ENCODE results near the gene CYP27C1.
A peak's percentile ranks its signal among the peaks of the same experiment; 100 is the strongest.
"Not testable (repeated sequence)": the region's sequence is repeated elsewhere in the genome, so short reads cannot be mapped to it uniquely, and the experiment has no call there.

Gene CYP27C1

GRCh38 chr2:127233710-127234109 lies 13.6 kb upstream of the CYP27C1 start:
- Mint-ChIP-seq H3K9me3 (peaks cover 9% of the 10 kb centered on the region), H3K27me3 (peaks cover 12% of the 10 kb centered on the region), H3K36me3 (ENCODE audit: insufficient read depth) (no peaks in the 10 kb centered on the region), H3K4me1 (no peaks in the 10 kb centered on the region), H3K4me3 (no peak overlapping the region), H3K27ac (ENCODE audit: low read depth) (no peak overlapping the region)
- DNase-seq (ENCODE audit: low spot score in 2 of 2) (no peak), ATAC-seq (replicated peaks; ENCODE audit: extremely low read depth, poor library complexity, severe bottlenecking) (no peak)

GRCh38 chr2:127231130-127231865 lies 11.2 kb upstream of the CYP27C1 start:
- ATAC-seq (replicated peaks; ENCODE audit: extremely low read depth, poor library complexity, severe bottlenecking) (no peak), DNase-seq (ENCODE audit: low spot score in 2 of 2) (no peak)
- H3K9me3 Mint-ChIP-seq, result no peaks in the 10 kb centered on the region
- no peaks in the 10 kb centered on the region for H3K36me3 Mint-ChIP-seq (ENCODE audit: insufficient read depth)
- no peak overlapping the region for H3K27ac Mint-ChIP-seq (ENCODE audit: low read depth)
- no peak overlapping the region for H3K4me3 Mint-ChIP-seq
- H3K4me1 Mint-ChIP-seq, result peaks cover 4% of the 10 kb centered on the region
- peaks cover 36% of the 10 kb centered on the region for H3K27me3 Mint-ChIP-seq

GRCh38 chr2:127229555-127229954 lies 9.5 kb upstream of the CYP27C1 start:
- DNase-seq (ENCODE audit: low spot score in 2 of 2), result no peak
- no peak overlapping the region for H3K27ac Mint-ChIP-seq (ENCODE audit: low read depth)
- peaks cover 53% of the 10 kb centered on the region for H3K27me3 Mint-ChIP-seq
- peaks cover 5% of the 10 kb centered on the region for H3K4me1 Mint-ChIP-seq
- no peaks in the 10 kb centered on the region for H3K36me3 Mint-ChIP-seq (ENCODE audit: insufficient read depth)
- H3K4me3 Mint-ChIP-seq, result no peak overlapping the region
- ATAC-seq (replicated peaks; ENCODE audit: extremely low read depth, poor library complexity, severe bottlenecking), result no peak
- no peaks in the 10 kb centered on the region for H3K9me3 Mint-ChIP-seq

GRCh38 chr2:127228102-127228501 lies 8.0 kb upstream of the CYP27C1 start:
- ATAC-seq (replicated peaks; ENCODE audit: extremely low read depth, poor library complexity, severe bottlenecking) (no peak), DNase-seq (ENCODE audit: low spot score in 2 of 2) (no peak)
- no peaks in the 10 kb centered on the region for H3K9me3 Mint-ChIP-seq
- H3K4me3 Mint-ChIP-seq, result no peak overlapping the region
- H3K4me1 Mint-ChIP-seq, result peaks cover 5% of the 10 kb centered on the region
- H3K27ac Mint-ChIP-seq (ENCODE audit: low read depth), result no peak overlapping the region
- H3K27me3 Mint-ChIP-seq, result peaks cover 68% of the 10 kb centered on the region
- H3K36me3 Mint-ChIP-seq (ENCODE audit: insufficient read depth), result no peaks in the 10 kb centered on the region

DNA sequence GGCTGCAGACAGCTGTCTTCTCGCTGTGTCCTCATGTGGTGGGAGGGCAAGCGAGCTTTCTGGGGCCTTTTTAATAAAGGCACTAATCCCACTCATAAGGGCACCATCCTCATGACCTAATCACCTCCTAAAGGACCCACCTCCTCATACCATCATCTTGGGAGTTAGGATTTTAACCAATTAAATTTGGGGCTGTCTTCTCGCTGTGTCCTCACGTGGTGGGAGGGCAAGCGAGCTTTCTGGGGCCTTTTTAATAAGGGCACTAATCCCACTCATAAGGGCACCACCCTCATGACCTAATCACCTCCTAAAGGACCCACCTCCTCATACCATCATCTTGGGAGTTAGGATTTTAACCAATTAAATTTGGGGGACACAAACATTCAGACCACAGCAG lies 7.2 kb upstream of the CYP27C1 start:
- H3K4me1 Mint-ChIP-seq; H3K36me3 Mint-ChIP-seq (ENCODE audit: insufficient read depth); H3K27ac Mint-ChIP-seq (ENCODE audit: low read depth); ATAC-seq (replicated peaks; ENCODE audit: extremely low read depth, poor library complexity, severe bottlenecking); H3K9me3 Mint-ChIP-seq; DNase-seq (ENCODE audit: low spot score in 2 of 2); H3K4me3 Mint-ChIP-seq: not testable (repeated sequence)
- H3K27me3 Mint-ChIP-seq, result peaks cover 73% of the 10 kb centered on the region

DNA sequence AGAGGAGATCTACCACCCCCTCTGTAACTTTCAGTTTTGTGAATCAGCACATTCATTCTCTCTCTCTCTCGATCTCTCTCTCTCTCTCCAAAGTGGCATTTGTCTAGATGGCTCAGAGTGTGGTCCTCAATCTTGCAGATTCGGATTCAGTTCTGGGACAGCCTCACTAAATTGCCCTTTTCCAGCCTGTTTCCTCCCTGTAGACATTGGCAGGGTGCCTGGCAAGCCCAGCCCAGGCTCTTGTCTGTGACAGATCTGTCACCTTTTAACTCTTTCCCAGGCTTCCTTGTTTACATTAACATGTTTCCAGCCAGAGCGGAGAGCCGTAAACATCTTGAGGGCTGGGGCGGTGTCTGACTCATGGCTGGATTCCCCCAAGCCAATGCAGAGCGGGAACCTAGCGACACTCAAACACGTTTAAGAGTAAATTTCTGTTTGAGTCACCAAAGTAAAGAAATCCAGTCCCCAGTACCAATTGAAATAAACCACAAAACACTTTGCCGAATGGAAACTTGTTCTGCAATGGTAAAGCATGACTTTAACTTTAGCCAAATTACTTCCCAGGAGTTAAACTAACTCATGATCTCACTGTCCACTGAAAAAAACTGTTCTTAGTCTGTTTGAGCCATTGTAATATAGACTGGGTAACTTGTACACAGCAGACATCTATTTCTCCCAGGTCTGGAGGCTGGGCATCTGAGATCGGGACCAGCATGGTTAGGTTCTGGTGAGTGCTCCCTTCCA lies 6.6 kb upstream of the CYP27C1 start:
- Mint-ChIP-seq H3K27me3 (peaks cover 73% of the 10 kb centered on the region), H3K4me3 (no peak overlapping the region), H3K9me3 (no peaks in the 10 kb centered on the region), H3K36me3 (ENCODE audit: insufficient read depth) (no peaks in the 10 kb centered on the region), H3K4me1 (peaks cover 5% of the 10 kb centered on the region), H3K27ac (ENCODE audit: low read depth) (no peak overlapping the region)
- DNase-seq (ENCODE audit: low spot score in 2 of 2) (no peak), ATAC-seq (replicated peaks; ENCODE audit: extremely low read depth, poor library complexity, severe bottlenecking) (no peak)

GRCh38 chr2:127226132-127226519 lies 6.0 kb upstream of the CYP27C1 start:
- Mint-ChIP-seq H3K36me3 (ENCODE audit: insufficient read depth) (no peaks in the 10 kb centered on the region), H3K9me3 (no peaks in the 10 kb centered on the region), H3K4me1 (peaks cover 5% of the 10 kb centered on the region), H3K27ac (ENCODE audit: low read depth) (no peak overlapping the region), H3K4me3 (no peak overlapping the region), H3K27me3 (peaks cover 73% of the 10 kb centered on the region)
- DNase-seq (ENCODE audit: low spot score in 2 of 2) (no peak), ATAC-seq (replicated peaks; ENCODE audit: extremely low read depth, poor library complexity, severe bottlenecking) (no peak)

GRCh38 chr2:127225186-127225960 lies 5.3 kb upstream of the CYP27C1 start:
- peaks cover 81% of the 10 kb centered on the region for H3K27me3 Mint-ChIP-seq
- no peaks in the 10 kb centered on the region for H3K9me3 Mint-ChIP-seq
- peaks cover 1% of the 10 kb centered on the region for H3K36me3 Mint-ChIP-seq (ENCODE audit: insufficient read depth)
- DNase-seq (ENCODE audit: low spot score in 2 of 2), result no peak
- H3K27ac Mint-ChIP-seq (ENCODE audit: low read depth), result no peak overlapping the region
- ATAC-seq (replicated peaks; ENCODE audit: extremely low read depth, poor library complexity, severe bottlenecking), result no peak
- peaks cover 10% of the 10 kb centered on the region for H3K4me1 Mint-ChIP-seq
- no peak overlapping the region for H3K4me3 Mint-ChIP-seq

GRCh38 chr2:127224135-127224534 lies 4.0 kb upstream of the CYP27C1 start:
- H3K27ac Mint-ChIP-seq (ENCODE audit: low read depth); H3K4me3 Mint-ChIP-seq; DNase-seq (ENCODE audit: low spot score in 2 of 2); ATAC-seq (replicated peaks; ENCODE audit: extremely low read depth, poor library complexity, severe bottlenecking); H3K36me3 Mint-ChIP-seq (ENCODE audit: insufficient read depth); H3K9me3 Mint-ChIP-seq: not testable (repeated sequence)
- Mint-ChIP-seq H3K4me1 (peaks cover 14% of the 10 kb centered on the region), H3K27me3 (peaks cover 76% of the 10 kb centered on the region)

GRCh38 chr2:127220768-127221527 lies 849 bp upstream of the CYP27C1 start:
- ATAC-seq (replicated peaks; ENCODE audit: extremely low read depth, poor library complexity, severe bottlenecking), result no peak
- Mint-ChIP-seq H3K27me3 (peaks cover 79% of the 10 kb centered on the region), H3K4me3 (peak overlapping the region; percentile 79), H3K27ac (ENCODE audit: low read depth) (no peak overlapping the region), H3K36me3 (ENCODE audit: insufficient read depth) (peaks cover 2% of the 10 kb centered on the region), H3K4me1 (peaks cover 22% of the 10 kb centered on the region), H3K9me3 (peaks cover 6% of the 10 kb centered on the region)
- DNase-seq (ENCODE audit: low spot score in 2 of 2), result no peak

- Mint-ChIP-seq H3K27ac (ENCODE audit: low read depth) (no peak overlapping the region), H3K9me3 (peaks cover 6% of the 10 kb centered on the region), H3K36me3 (ENCODE audit: insufficient read depth) (peaks cover 2% of the 10 kb centered on the region), H3K27me3 (peaks cover 70% of the 10 kb centered on the region), H3K4me3 (peak overlapping the region; percentile 79), H3K4me1 (peaks cover 22% of the 10 kb centered on the region)
- DNase-seq (ENCODE audit: low spot score in 2 of 2), result no peak
- no peak for ATAC-seq (replicated peaks; ENCODE audit: extremely low read depth, poor library complexity, severe bottlenecking)
These were observed 678 bp downstream of the CYP27C1 start for GRCh38 chr2:127219171-127220070.
